ENCODE measurements around the gene SEC14L2. TPM values are rescaled to one million over a fixed set of nuclear protein-coding genes. Genes with fewer than 3 reads are reported as not detected.
A peak's percentile ranks its signal among the peaks of the same experiment; 100 is the strongest.

Gene SEC14L2
- total RNA-seq, 1 donor from 2014 or later, result 0.40 TPM

GRCh38 chr22:30357650-30358215 lies 39.1 kb upstream of the SEC14L2 start:
- intact Hi-C loops (cut with micrococcal nuclease), result loop anchor here (1.0 to 5.0 kb wide), 2 partner anchors 30 to 1135 kb away; partner anchors contain the start of gene RNF215
- peak overlapping the region; percentile 92 for H3K4me3 Mint-ChIP-seq
- TF ChIP-seq CTCF (IDR thresholded peaks at IDR 0.05), result no peak
- no peaks in the 10 kb centered on the region for H3K9me3 Mint-ChIP-seq
- no peak for DNase-seq
- no peaks in the 10 kb centered on the region for H3K27me3 Mint-ChIP-seq
- peaks cover 41% of the 10 kb centered on the region for H3K4me1 Mint-ChIP-seq
- peaks cover 26% of the 10 kb centered on the region for H3K36me3 Mint-ChIP-seq (ENCODE audit: low read depth)
- ChIA-PET CTCF (interaction anchor here (0.8 to 2.1 kb wide), 3 partner anchors 30 to 69 kb away, joined by 4 to 34 read pairs (median 5); partner anchors contain the start of genes CASTOR1 and RNF215), POLR2A (interaction anchor here (1.0 to 2.7 kb wide), 8 partner anchors 31 to 234 kb away, joined by 5 to 68 read pairs (median 19); partner anchors contain the start of genes CASTOR1, MTFP1, OSM and PES1)
- peak overlapping the region; percentile 24 for H3K27ac Mint-ChIP-seq
- no peak for ATAC-seq (ENCODE audit: low read depth)

- Mint-ChIP-seq H3K4me1 (peaks cover 38% of the 10 kb centered on the region), H3K36me3 (ENCODE audit: low read depth) (peaks cover 22% of the 10 kb centered on the region), H3K4me3 (peak overlapping the region; percentile 72), H3K27me3 (no peaks in the 10 kb centered on the region), H3K9me3 (no peaks in the 10 kb centered on the region), H3K27ac (no peak overlapping the region)
- ATAC-seq (ENCODE audit: low read depth), result no peak
- CTCF ChIA-PET, result interaction anchor here (0.8 to 1.4 kb wide), 2 partner anchors 29 to 70 kb away, joined by 3 to 4 read pairs; partner anchors contain the start of gene RNF215
- POLR2A ChIA-PET, result interaction anchor here (0.6 kb wide), 1 partner anchor 88 kb away, joined by 3 read pairs; no protein-coding TSS in a partner anchor
- intact Hi-C loops (cut with micrococcal nuclease), result loop anchor here (5.0 kb wide), 1 partner anchor 1134 kb away; no protein-coding TSS in a partner anchor
- no peak for DNase-seq
- no peak for TF ChIP-seq CTCF (IDR thresholded peaks at IDR 0.05)
Observed at GRCh38 chr22:30358541-30358940, 38.3 kb upstream of the SEC14L2 start.

GRCh38 chr22:30361916-30362650 lies 34.7 kb upstream of the SEC14L2 start:
- Mint-ChIP-seq H3K36me3 (ENCODE audit: low read depth) (peaks cover 2% of the 10 kb centered on the region), H3K4me3 (no peak overlapping the region), H3K27ac (no peak overlapping the region), H3K9me3 (no peaks in the 10 kb centered on the region), H3K27me3 (no peaks in the 10 kb centered on the region), H3K4me1 (peaks cover 7% of the 10 kb centered on the region)
- ATAC-seq (ENCODE audit: low read depth) (no peak), DNase-seq (no peak)
- POLR2A ChIA-PET, result no interaction called here
- intact Hi-C loops (cut with micrococcal nuclease), result no loop called here
- TF ChIP-seq CTCF (IDR thresholded peaks at IDR 0.05), result no peak
- CTCF ChIA-PET, result no interaction called here

GRCh38 chr22:30362651-30363281 lies 34.1 kb upstream of the SEC14L2 start:
- Mint-ChIP-seq H3K9me3 (no peaks in the 10 kb centered on the region), H3K27me3 (no peaks in the 10 kb centered on the region), H3K36me3 (ENCODE audit: low read depth) (no peaks in the 10 kb centered on the region), H3K27ac (no peak overlapping the region), H3K4me1 (peaks cover 3% of the 10 kb centered on the region), H3K4me3 (no peak overlapping the region)
- ChIA-PET CTCF (no interaction called here), POLR2A (no interaction called here)
- DNase-seq (no peak), ATAC-seq (ENCODE audit: low read depth) (no peak)
- intact Hi-C loops (cut with micrococcal nuclease), result no loop called here
- TF ChIP-seq CTCF (IDR thresholded peaks at IDR 0.05), result no peak

GRCh38 chr22:30365891-30366290 lies 30.9 kb upstream of the SEC14L2 start:
- Mint-ChIP-seq H3K4me1 (no peaks in the 10 kb centered on the region), H3K9me3 (no peaks in the 10 kb centered on the region), H3K36me3 (ENCODE audit: low read depth) (peaks cover 1% of the 10 kb centered on the region), H3K27ac (no peak overlapping the region), H3K27me3 (no peaks in the 10 kb centered on the region), H3K4me3 (no peak overlapping the region)
- ChIA-PET POLR2A (interaction anchor here (0.7 kb wide), 1 partner anchor 56 kb away, joined by 3 read pairs; no protein-coding TSS in a partner anchor), CTCF (no interaction called here)
- intact Hi-C loops (cut with micrococcal nuclease), result no loop called here
- DNase-seq (no peak), ATAC-seq (ENCODE audit: low read depth) (no peak)
- TF ChIP-seq CTCF (IDR thresholded peaks at IDR 0.05), result no peak
